GM20431 (cell line): ENCODE data around the gene METTL15.
"Not testable (repeated sequence)": the region's sequence is repeated elsewhere in the genome, so short reads cannot be mapped to it uniquely, and the experiment has no call there.

Source experiments
- in situ Hi-C: fragments of 300-500 bp; cut with MseI, MboI; formaldehyde crosslinking; loops from one replicate; pipeline ENCODE4 v1.15.0; 2020; ENCODE audit warnings: low sequenced_read_pairs; ENCODE audit not compliant: unreplicated experiment

Gene METTL15

GRCh38 chr11:28108958-28109357 is 770 bp downstream of the METTL15 start:
- in situ Hi-C loops: no loop called here

GRCh38 chr11:28110108-28110820 is 2.1 kb downstream of the METTL15 start:
- in situ Hi-C loops: no loop called here

GRCh38 chr11:28110821-28111200 is 2.6 kb downstream of the METTL15 start:
- in situ Hi-C loops: no loop called here

GRCh38 chr11:28114116-28114515 is 5.9 kb downstream of the METTL15 start:
- in situ Hi-C loops: no loop called here

GRCh38 chr11:28114731-28115130 is 6.5 kb downstream of the METTL15 start:
- in situ Hi-C loops: no loop called here

GRCh38 chr11:28117712-28118111 is 9.5 kb downstream of the METTL15 start:
- in situ Hi-C loops: no loop called here

- in situ Hi-C loops: no loop called here
These were observed 15.0 kb downstream of the METTL15 start for GRCh38 chr11:28123151-28123581.

GRCh38 chr11:28132548-28132947 is 24.4 kb downstream of the METTL15 start:
- in situ Hi-C loops: no loop called here

- in situ Hi-C loops: no loop called here
These were observed 25.0 kb downstream of the METTL15 start for GRCh38 chr11:28133146-28133545.

- in situ Hi-C loops: not testable (repeated sequence)
These were observed 28.0 kb downstream of the METTL15 start for GRCh38 chr11:28136157-28136556.

GRCh38 chr11:28137366-28137765 is 29.2 kb downstream of the METTL15 start:
- in situ Hi-C loops: no loop called here

- in situ Hi-C loops: no loop called here
These were observed 29.6 kb downstream of the METTL15 start for GRCh38 chr11:28137832-28138231.

- in situ Hi-C loops: no loop called here
These were observed 31.7 kb downstream of the METTL15 start for GRCh38 chr11:28139841-28140415.

GRCh38 chr11:28140689-28141455 is 32.7 kb downstream of the METTL15 start:
- in situ Hi-C loops: no loop called here

GRCh38 chr11:28142724-28143123 is 34.5 kb downstream of the METTL15 start:
- in situ Hi-C loops: no loop called here

GRCh38 chr11:28144808-28145207 is 36.6 kb downstream of the METTL15 start:
- in situ Hi-C loops: no loop called here

GRCh38 chr11:28146123-28146751 is 38.0 kb downstream of the METTL15 start:
- in situ Hi-C loops: no loop called here

- in situ Hi-C loops: no loop called here
These were observed 44.6 kb downstream of the METTL15 start for GRCh38 chr11:28152743-28153142.

- in situ Hi-C loops: no loop called here
These were observed 45.4 kb downstream of the METTL15 start for GRCh38 chr11:28153586-28153985.

- in situ Hi-C loops: no loop called here
These were observed 60.5 kb downstream of the METTL15 start for GRCh38 chr11:28168718-28169117.

- in situ Hi-C loops: no loop called here
These were observed 61.6 kb downstream of the METTL15 start for GRCh38 chr11:28169816-28170215.
